SK-N-SH (cell line): ENCODE results near the gene BRAF. TPM values are rescaled to one million over a fixed set of nuclear protein-coding genes. Genes with fewer than 3 reads are reported as not detected.

Experiments used
- CTCF ChIA-PET: fragments of 300-600, 350-600 bp; formaldehyde crosslinking; extraction: SDS; loops from one replicate; lab custom pipeline; 2021; lab: Yijun Ruan, JAX
- POLR2A ChIA-PET: fragments of 350-600 bp; sonication (Branson Sonifier 250); formaldehyde crosslinking; extraction: SDS; loops from one replicate; lab custom pipeline; 2020; ENCODE audit warnings: antibody characterized with exemption, inconsistent platforms; lab: Yijun Ruan, JAX
- DNase-seq: peaks from one replicate; pipeline ENCODE4 v3.0.0; 2012
- H2AFZ ChIP-seq: fragments of 200-600 bp; sonication (generic); 2 replicates; pipeline ENCODE4 v1.8.1; 2016; ENCODE audit warnings: antibody characterized with exemption, mild to moderate bottlenecking, low read depth
- H3F3A ChIP-seq: fragments of 200-600 bp; sonication (generic); replicated peaks from 2 replicates; pipeline ENCODE3; 2016; ENCODE audit warnings: antibody characterized with exemption, mild to moderate bottlenecking; ENCODE audit not compliant: insufficient read depth
- H3K27ac ChIP-seq, 2 experiments: fragments of 200-500 bp in 1 of 2; fragments of 200-600 bp in 1 of 2; sonication (Bioruptor generic) in 1 of 2; sonication (generic), shearing (Covaris generic) in 1 of 2; 2 replicates each; pipeline versions ENCODE4 v1.5.1 to v1.6.1; 2014 to 2016; ENCODE audit warnings: low read depth in 2 of 2, inconsistent platforms in 1 of 2, low read length in 1 of 2, mild to moderate bottlenecking in 1 of 2, mixed read lengths in 1 of 2
- H3K27me3 ChIP-seq: fragments of 200-600 bp; sonication (generic), shearing (Covaris generic); 2 replicates; pipeline ENCODE4 v1.6.1; 2016; ENCODE audit warnings: mixed run types; ENCODE audit not compliant: insufficient read depth
- H3K36me3 ChIP-seq, 2 experiments: fragments of 200-500 bp in 1 of 2; fragments of 200-600 bp in 1 of 2; sonication (Bioruptor generic) in 1 of 2; sonication (generic) in 1 of 2; replicated peaks in 1 of 2; 2 replicates each; pipeline versions ENCODE3 to v1.5.1; 2014 to 2016; ENCODE audit warnings: low read length in 1 of 2, mild to moderate bottlenecking in 1 of 2; ENCODE audit not compliant: insufficient read depth in 2 of 2, control insufficient read depth in 1 of 2
- H3K4me1 ChIP-seq, 2 experiments: fragments of 200-500 bp in 1 of 2; fragments of 200-600 bp in 1 of 2; sonication (Bioruptor generic) in 1 of 2; sonication (generic), shearing (Covaris generic) in 1 of 2; 2 replicates each; pipeline versions ENCODE4 v1.5.1 to v1.6.1; 2014 to 2016; ENCODE audit warnings: low read depth in 1 of 2, low read length in 1 of 2, mixed run types in 1 of 2; ENCODE audit not compliant: insufficient read depth in 2 of 2, control insufficient read depth in 1 of 2
- H3K4me2 ChIP-seq: fragments of 200-600 bp; sonication (generic), shearing (Covaris generic); 2 replicates; pipeline ENCODE4 v1.6.1; 2017; ENCODE audit warnings: mixed run types
- H3K4me3 ChIP-seq, 2 experiments: fragments of 200-500 bp in 1 of 2; fragments of 200-600 bp in 1 of 2; sonication (Bioruptor generic) in 1 of 2; sonication (generic), shearing (Covaris generic) in 1 of 2; 2 replicates each; pipeline versions ENCODE4 v1.5.1 to v1.8.1; 2014 to 2016; ENCODE audit warnings: low read depth in 2 of 2, inconsistent platforms in 1 of 2, low read length in 1 of 2, mild to moderate bottlenecking in 1 of 2, mixed read lengths in 1 of 2, moderate library complexity in 1 of 2
- H3K79me2 ChIP-seq: fragments of 200-600 bp; sonication (generic); 2 replicates; pipeline ENCODE4 v1.8.1; 2017; ENCODE audit warnings: mild to moderate bottlenecking; ENCODE audit not compliant: insufficient read depth
- H3K9ac ChIP-seq: fragments of 200-600 bp; sonication (generic); 2 replicates; pipeline ENCODE4 v1.6.1; 2017; ENCODE audit warnings: mixed run types
- H3K9me2 ChIP-seq: fragments of 200-600 bp; sonication (generic); 2 replicates; pipeline ENCODE4 v1.6.1; 2017; ENCODE audit warnings: mixed run types
- H3K9me3 ChIP-seq: fragments of 200-600 bp; sonication (generic); 2 replicates; pipeline ENCODE4 v1.6.1; 2017; ENCODE audit warnings: mixed run types, mild to moderate bottlenecking, moderate library complexity
- H4K20me1 ChIP-seq: fragments of 200-600 bp; sonication (generic); 2 replicates; pipeline ENCODE4 v1.6.1; 2017; ENCODE audit warnings: mild to moderate bottlenecking, mixed run types; ENCODE audit not compliant: insufficient read depth
- EP300 ChIP-seq, 2 experiments: IDR thresholded peaks; 2 replicates each; pipeline versions ENCODE4 v1.4.0 to v1.6.1; 2012; ENCODE audit warnings: borderline replicate concordance in 1 of 2, low read depth in 1 of 2, low read length in 1 of 2
- GABPA ChIP-seq: IDR thresholded peaks from 2 replicates; pipeline ENCODE4 v1.4.0; 2012; ENCODE audit warnings: low read depth, mild to moderate bottlenecking
- GATA2 ChIP-seq: sonication (generic); formaldehyde crosslinking; IDR thresholded peaks from 2 replicates; pipeline ENCODE4 v1.5.0; 2020; ENCODE audit warnings: mild to moderate bottlenecking, missing genetic modification reagents
- IRF3 ChIP-seq: fragments of 150-350 bp; IDR thresholded peaks from 2 replicates; pipeline ENCODE4 v1.6.1; 2016; ENCODE audit warnings: mild to moderate bottlenecking, low read depth, low read length
- JUND ChIP-seq: IDR thresholded peaks from 2 replicates; pipeline ENCODE4 v1.4.0; 2012
- MEF2A ChIP-seq: IDR thresholded peaks from 2 replicates; pipeline ENCODE4 v1.4.0; 2012; ENCODE audit warnings: low read depth, borderline replicate concordance
- NFIC ChIP-seq: IDR thresholded peaks from 2 replicates; pipeline ENCODE4 v1.4.0; 2012; ENCODE audit warnings: borderline replicate concordance
- REST ChIP-seq: IDR thresholded peaks from 2 replicates; pipeline ENCODE4 v1.6.1; 2012; ENCODE audit warnings: mild to moderate bottlenecking, low read depth, low read length, moderate library complexity
- TCF12 ChIP-seq: IDR thresholded peaks from 2 replicates; pipeline ENCODE4 v1.4.0; 2012
- ZBTB33 ChIP-seq: IDR thresholded peaks from 2 replicates; pipeline ENCODE4 v1.4.0; 2012; ENCODE audit warnings: low read depth, borderline replicate concordance
- WGBS: methylation state at CpG from one replicate; pipeline ENCODE4 v1.1.6; 2017; ENCODE audit warnings: low lambda C conversion rate; 5-methylcytosine and 5-hydroxymethylcytosine counted together
- polyA plus RNA-seq, 3 experiments: library from polyadenylated mRNA; depleted of rRNA; stranded (reverse); fragments of >200 nt; gene quantifications; 2 replicates each; pipeline ENCODE4 v1.2.3, GENCODE V29; 2012

Gene BRAF
- polyA plus RNA-seq, 1 of the 3 experiments (the other 2 are of a cell fraction), result 5.2 TPM

GRCh38 chr7:140672382-140673062, 252.2 kb downstream of the BRAF start, which contains the start of gene ADCK2:
Gene ADCK2 (plus strand): TSS chr7:140672945. CDS start chr7:140673331, 386 bp downstream.
- no peaks in the 10 kb centered on the region for H3K27me3 ChIP-seq
- no peaks in the 10 kb centered on the region for H3F3A ChIP-seq
- 3% methylated on average over 32 of the region's 41 CpGs for WGBS
- H2AFZ ChIP-seq, result peak within 1 kb of the TSS; percentile 86
- ChIA-PET POLR2A (interaction anchor here (1.2 kb wide), 1 partner anchor 24 kb away, joined by 5 read pairs; the partner anchor contains the start of gene NDUFB2), CTCF (interaction anchor here (0.5 to 4.5 kb wide), 6 partner anchors 12 to 340 kb away, joined by 3 to 45 read pairs (median 15); partner anchors contain the start of genes DENND2A and MRPS33)
- H4K20me1 ChIP-seq, result no peaks in the 10 kb centered on the region
- peaks cover 7 to 20% of the 10 kb centered on the region in 2 experiments; a peak in 2 of 4 replicates for H3K4me1 ChIP-seq
- TF ChIP-seq NFIC (0 out of 2 replicates have a peak, but pooled peaks have one; percentile 1), MEF2A (no peak)
- no peaks in the 10 kb centered on the region for H3K9me2 ChIP-seq
- peak within 1 kb of the TSS; percentile 97 for H3K4me2 ChIP-seq
- no peaks in the 10 kb centered on the region for H3K36me3 ChIP-seq
- H3K79me2 ChIP-seq, result no peaks in the 10 kb centered on the region
- peak; percentile 99 for DNase-seq
- peak within 1 kb of the TSS; percentile 60; the same call in 1 of the 2 replicates for H3K9ac ChIP-seq
- H3K4me3 ChIP-seq, result peak within 1 kb of the TSS; percentile 64 to 74
- 0 out of 4 replicates have a peak within 1 kb of the TSS, but pooled peaks of 1 of the 2 experiments have one; percentile 18 for H3K27ac ChIP-seq
- no peaks in the 10 kb centered on the region for H3K9me3 ChIP-seq

GRCh38 chr7:140671966-140672365, 252.8 kb downstream of the BRAF start:
- no peaks in the 10 kb centered on the region for H3K36me3 ChIP-seq
- DNase-seq, result no peak
- H3K27ac ChIP-seq, result no peak overlapping the region
- H4K20me1 ChIP-seq, result no peaks in the 10 kb centered on the region
- peaks cover 7 to 20% of the 10 kb centered on the region in 2 experiments; a peak in 2 of 4 replicates for H3K4me1 ChIP-seq
- POLR2A ChIA-PET, result no interaction called here
- no peaks in the 10 kb centered on the region for H3F3A ChIP-seq
- no peaks in the 10 kb centered on the region for H3K79me2 ChIP-seq
- no peaks in the 10 kb centered on the region for H3K9me2 ChIP-seq
- peak overlapping the region; percentile 86; the same call in 1 of the 2 replicates for H2AFZ ChIP-seq
- no peak overlapping the region for H3K4me3 ChIP-seq
- CTCF ChIA-PET, result interaction anchor here (1.2 to 4.5 kb wide), 4 partner anchors 19 to 341 kb away, joined by 3 to 45 read pairs (median 18); partner anchors contain the start of gene MRPS33
- peak overlapping the region; percentile 49; the same call in 1 of the 2 replicates for H3K4me2 ChIP-seq
- WGBS, result 73% methylated on average over 14 of the region's 15 CpGs
- no peak overlapping the region for H3K9ac ChIP-seq
- TF ChIP-seq IRF3 (no peak), TCF12 (no peak), GABPA (no peak)
- no peaks in the 10 kb centered on the region for H3K27me3 ChIP-seq
- no peaks in the 10 kb centered on the region for H3K9me3 ChIP-seq

GRCh38 chr7:140670343-140670935, 254.3 kb downstream of the BRAF start:
- no peak overlapping the region for H3K27ac ChIP-seq
- H3K4me3 ChIP-seq, result no peak overlapping the region
- H3F3A ChIP-seq, result no peaks in the 10 kb centered on the region
- H3K9me2 ChIP-seq, result no peaks in the 10 kb centered on the region
- ChIA-PET CTCF (interaction anchor here (2.8 to 3.8 kb wide), 2 partner anchors 17 to 195 kb away, joined by 9 to 28 read pairs; no protein-coding TSS in a partner anchor), POLR2A (interaction anchor here (0.6 kb wide), 2 partner anchors 269 to 494 kb away, joined by 3 read pairs; partner anchors contain the start of gene KDM7A)
- no peaks in the 10 kb centered on the region for H4K20me1 ChIP-seq
- H3K9me3 ChIP-seq, result no peaks in the 10 kb centered on the region
- no peaks in the 10 kb centered on the region for H3K79me2 ChIP-seq
- no peak overlapping the region for H3K9ac ChIP-seq
- peaks cover 7 to 20% of the 10 kb centered on the region in 2 experiments; a peak in 2 of 4 replicates for H3K4me1 ChIP-seq
- H3K36me3 ChIP-seq, result no peaks in the 10 kb centered on the region
- peaks cover 8% of the 10 kb centered on the region; the same call in 1 of the 2 replicates for H3K27me3 ChIP-seq
- H2AFZ ChIP-seq, result no peak overlapping the region
- no peak overlapping the region for H3K4me2 ChIP-seq
- DNase-seq, result no peak
- 69% methylated on average over 4 of the region's 4 CpGs for WGBS
- TF ChIP-seq ZBTB33, result no peak
- no peak for TF ChIP-seq JUND
- TF ChIP-seq GATA2, result no peak
- no peak for TF ChIP-seq REST
- no peak for TF ChIP-seq EP300 (IDR thresholded peaks at IDR 0.05; ENCODE audit: borderline replicate concordance in 1 of 2, low read depth in 1 of 2, low read length in 1 of 2)
